Osteocyte (in vitro differentiated cells): ENCODE measurements around the gene MAP3K4. TPM values are rescaled to one million over a fixed set of nuclear protein-coding genes. Genes with fewer than 3 reads are reported as not detected.

Experiments used
- DNase-seq: peaks from one replicate; pipeline ENCODE4 v3.0.0; 2021; ENCODE audit warnings: mixed read lengths; ENCODE audit not compliant: unreplicated experiment; ENCODE audit errors: extremely low spot score
- H3K27ac Mint-ChIP-seq: one replicate; pipeline ENCODE4 v1.8.0; 2021; ENCODE audit warnings: mild to moderate bottlenecking, mixed read lengths; ENCODE audit not compliant: unreplicated experiment
- H3K27me3 Mint-ChIP-seq: one replicate; pipeline ENCODE4 v1.8.0; 2021; ENCODE audit warnings: mixed read lengths; ENCODE audit not compliant: unreplicated experiment
- H3K36me3 Mint-ChIP-seq: one replicate; pipeline ENCODE4 v1.8.0; 2021; ENCODE audit warnings: mixed read lengths; ENCODE audit not compliant: unreplicated experiment
- H3K4me1 Mint-ChIP-seq: one replicate; pipeline ENCODE4 v1.8.0; 2021; ENCODE audit warnings: mixed read lengths; ENCODE audit not compliant: unreplicated experiment
- H3K4me3 Mint-ChIP-seq: one replicate; pipeline ENCODE4 v1.8.0; 2021; ENCODE audit warnings: mild to moderate bottlenecking, moderate library complexity, mixed read lengths; ENCODE audit not compliant: unreplicated experiment
- H3K9me3 Mint-ChIP-seq: one replicate; pipeline ENCODE4 v1.8.0; 2021; ENCODE audit warnings: mixed read lengths; ENCODE audit not compliant: unreplicated experiment
- CTCF ChIP-seq: fragments of 200-600 bp; sonication (generic); IDR thresholded peaks from 2 replicates; pipeline ENCODE4 v1.5.0; 2021; ENCODE audit warnings: antibody characterized with exemption, mild to moderate bottlenecking, moderate library complexity
- total RNA-seq: library from RNA; stranded (reverse); gene quantifications from 2 replicates; pipeline ENCODE4 v1.2.1, GENCODE V29; 2021

Gene MAP3K4
- total RNA-seq, 1 donor from 2014 or later: 20.7 TPM

- no peaks in the 10 kb centered on the region for H3K9me3 Mint-ChIP-seq
- H3K4me3 Mint-ChIP-seq: no peak overlapping the region
- H3K36me3 Mint-ChIP-seq: peaks cover 9% of the 10 kb centered on the region
- no peaks in the 10 kb centered on the region for H3K27me3 Mint-ChIP-seq
- DNase-seq: no peak
- H3K4me1 Mint-ChIP-seq: peaks cover 49% of the 10 kb centered on the region
- no peak for TF ChIP-seq CTCF
- no peak overlapping the region for H3K27ac Mint-ChIP-seq
Observed at GRCh38 chr6:161033667-161034066, 42.1 kb downstream of the MAP3K4 start.

GRCh38 chr6:161035182-161035980 is 43.8 kb downstream of the MAP3K4 start:
- Mint-ChIP-seq H3K4me1 (peaks cover 37% of the 10 kb centered on the region), H3K9me3 (no peaks in the 10 kb centered on the region)
- no peak for TF ChIP-seq CTCF

DNA sequence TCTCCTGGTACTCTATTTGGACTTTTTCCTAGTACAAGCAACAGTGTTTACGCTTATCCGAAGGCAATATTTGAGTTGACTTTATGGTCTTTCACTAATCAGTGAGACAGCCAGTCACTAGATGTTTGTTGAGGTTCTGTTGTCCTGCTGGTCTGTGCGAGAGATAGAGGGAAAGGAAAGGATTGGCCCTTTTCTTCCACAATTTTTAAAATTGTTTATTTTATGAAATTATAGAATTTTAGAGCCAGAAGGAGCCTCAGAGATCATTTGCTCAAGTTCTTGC is 44.4 kb downstream of the MAP3K4 start:
- H3K27me3 Mint-ChIP-seq: no peaks in the 10 kb centered on the region
- peaks cover 33% of the 10 kb centered on the region for H3K4me1 Mint-ChIP-seq
- no peaks in the 10 kb centered on the region for H3K9me3 Mint-ChIP-seq
- peaks cover 15% of the 10 kb centered on the region for H3K36me3 Mint-ChIP-seq
- H3K4me3 Mint-ChIP-seq: no peak overlapping the region
- no peak for TF ChIP-seq CTCF
- no peak overlapping the region for H3K27ac Mint-ChIP-seq
- DNase-seq: no peak

More at GRCh38 chr6:161035182-161035980, 43.8 kb downstream of the MAP3K4 start:
- Mint-ChIP-seq H3K4me3 (no peak overlapping the region), H3K27ac (no peak overlapping the region), H3K27me3 (no peaks in the 10 kb centered on the region), H3K36me3 (peaks cover 15% of the 10 kb centered on the region)
- no peak for DNase-seq

DNA sequence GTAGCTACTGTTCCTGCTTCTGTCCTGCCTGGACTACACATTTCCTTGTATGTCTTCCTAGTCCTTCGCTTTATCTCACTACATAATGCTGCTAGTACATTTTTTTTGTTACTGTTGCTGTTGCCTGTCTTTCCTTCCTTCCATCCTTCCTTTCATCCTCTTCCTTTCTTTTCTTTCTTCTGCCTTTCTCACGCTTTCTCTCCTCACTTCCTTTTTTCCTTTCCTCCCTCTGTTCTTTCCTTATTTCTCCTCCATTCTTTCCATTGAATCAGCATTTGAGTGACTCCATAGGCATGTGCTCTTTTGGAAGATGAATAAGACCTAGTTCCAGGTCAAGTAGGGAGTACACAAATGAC is 46.3 kb downstream of the MAP3K4 start:
- no peaks in the 10 kb centered on the region for H3K9me3 Mint-ChIP-seq
- H3K4me1 Mint-ChIP-seq: peaks cover 22% of the 10 kb centered on the region
- H3K27ac Mint-ChIP-seq: peak overlapping the region; percentile 80

More for the DNA sequence above, 46.3 kb downstream of the MAP3K4 start:
- no peak for TF ChIP-seq CTCF
- no peak for DNase-seq
- Mint-ChIP-seq H3K36me3 (peaks cover 21% of the 10 kb centered on the region), H3K4me3 (no peak overlapping the region), H3K27me3 (no peaks in the 10 kb centered on the region)
